HepG2 (cell line): ENCODE data around the gene ALDH3B1. TPM values are rescaled to one million over a fixed set of nuclear protein-coding genes. Genes with fewer than 3 reads are reported as not detected.
A peak's percentile ranks its signal among the peaks of the same experiment; 100 is the strongest.

Source experiments
- CBX1 ChIP-seq: IDR thresholded peaks from one replicate; pipeline ENCODE4 v1.6.1; 2016; ENCODE audit warnings: antibody characterized with exemption, low read depth
- CBX5 ChIP-seq: sonication (generic); formaldehyde crosslinking; IDR thresholded peaks from 2 replicates; pipeline ENCODE4 v1.4.0; 2020; ENCODE audit warnings: missing genetic modification reagents, borderline replicate concordance
- CCDC6 ChIP-seq: sonication (generic); formaldehyde crosslinking; IDR thresholded peaks from 2 replicates; pipeline ENCODE4 v1.8.1; 2022; ENCODE audit warnings: mild to moderate bottlenecking, missing genetic modification reagents, moderate library complexity
- CEBPG ChIP-seq: IDR thresholded peaks from 2 replicates; pipeline ENCODE4 v1.6.1; 2016
- CENPT ChIP-seq: sonication (generic); formaldehyde crosslinking; IDR thresholded peaks from 2 replicates; pipeline ENCODE4 v1.8.0; 2022; ENCODE audit warnings: low read depth, mild to moderate bottlenecking, moderate library complexity, missing genetic modification reagents
- CTCF ChIP-seq: sonication (generic); formaldehyde crosslinking; IDR thresholded peaks from 2 replicates; pipeline ENCODE4 v1.5.0; 2020; ENCODE audit warnings: mild to moderate bottlenecking, missing genetic modification reagents, moderate library complexity
- FOXP1 ChIP-seq, 2 experiments: fragments of 450-650 bp in 1 of 2; IDR thresholded peaks; 2 replicates each; pipeline ENCODE4 v1.6.1; 2017 to 2018; ENCODE audit warnings: antibody characterized with exemption in 1 of 2
- MAX ChIP-seq: IDR thresholded peaks from 2 replicates; pipeline ENCODE4 v1.6.1; 2012; ENCODE audit warnings: inconsistent platforms
- MED1 ChIP-seq: sonication (generic); formaldehyde crosslinking; IDR thresholded peaks from 2 replicates; pipeline ENCODE4 v1.4.0; 2020; ENCODE audit warnings: missing genetic modification reagents
- MZF1 ChIP-seq: sonication (generic); formaldehyde crosslinking; IDR thresholded peaks from 2 replicates; pipeline ENCODE4 v1.8.1; 2023; ENCODE audit warnings: mild to moderate bottlenecking, missing genetic modification reagents, borderline replicate concordance
- NONO ChIP-seq, 2 experiments: fragments of 450-650 bp in 1 of 2; sonication (generic) in 1 of 2; formaldehyde crosslinking in 1 of 2; IDR thresholded peaks in 1 of 2; conservative IDR thresholded peaks in 1 of 2; 2 replicates each; pipeline versions ENCODE4 v1.6.1 to v1.8.0; 2017 to 2022; ENCODE audit warnings: mild to moderate bottlenecking in 1 of 2, missing genetic modification reagents in 1 of 2, moderate library complexity in 1 of 2
- PAXIP1 ChIP-seq: sonication (generic); formaldehyde crosslinking; conservative IDR thresholded peaks from 2 replicates; pipeline ENCODE4 v1.4.0; 2020; ENCODE audit warnings: mild to moderate bottlenecking, missing genetic modification reagents, moderate library complexity
- PLSCR1 ChIP-seq: sonication (generic); formaldehyde crosslinking; IDR thresholded peaks from 2 replicates; pipeline ENCODE4 v1.5.0; 2020; ENCODE audit warnings: missing genetic modification reagents, mild to moderate bottlenecking, borderline replicate concordance
- RAD21 ChIP-seq: fragments of 450-650 bp; formaldehyde crosslinking; IDR thresholded peaks from 2 replicates; pipeline ENCODE4 v1.5.0; 2020; ENCODE audit warnings: mild to moderate bottlenecking
- RELA ChIP-seq: sonication (generic); formaldehyde crosslinking; IDR thresholded peaks from 2 replicates; pipeline ENCODE4 v1.4.0; 2020; ENCODE audit warnings: missing genetic modification reagents
- SMC3 ChIP-seq: IDR thresholded peaks from 2 replicates; pipeline ENCODE4 v1.6.1; 2011; ENCODE audit warnings: low read length, improper control_type of control experiment
- TARDBP ChIP-seq: sonication (generic); formaldehyde crosslinking; IDR thresholded peaks from 2 replicates; pipeline ENCODE4 v1.8.0; 2022; ENCODE audit warnings: mild to moderate bottlenecking, missing genetic modification reagents
- ZKSCAN5 ChIP-seq: sonication (generic); formaldehyde crosslinking; IDR thresholded peaks from 2 replicates; pipeline ENCODE4 v1.5.1; 2020; ENCODE audit warnings: mild to moderate bottlenecking, missing genetic modification reagents
- ZNF687 ChIP-seq: sonication (generic); formaldehyde crosslinking; IDR thresholded peaks from 2 replicates; pipeline ENCODE4 v1.5.1; 2020; ENCODE audit warnings: mild to moderate bottlenecking, missing genetic modification reagents, moderate library complexity
- polyA plus RNA-seq, 8 experiments: library from polyadenylated mRNA; depleted of rRNA in 3 of 8; stranded (reverse) in 7 of 8; unstranded in 1 of 8; fragments of >200 nt; fragmentation: Illumina TruSeq in 4 of 8; extraction: Trizol in 4 of 8; gene quantifications; 2 replicates each; pipeline versions ENCODE4 v1.2.1 to v1.2.3, GENCODE V29; 2011 to 2016; ENCODE audit warnings: low read depth in 4 of 8, missing spikeins in 1 of 8, mixed read lengths in 1 of 8; ENCODE audit not compliant: insufficient read depth in 1 of 8
- total RNA-seq, 5 experiments: library from RNA; depleted of rRNA; stranded (reverse); fragments of >200 nt; fragmentation: Illumina TruSeq; extraction: Trizol; gene quantifications; 2 replicates each; pipeline ENCODE4 v1.2.3, GENCODE V29; 2016; ENCODE audit warnings: low read depth in 1 of 5

ALDH3B1 gene
- total and polyA plus RNA-seq, 2 of the 13 experiments (the other 11 are each of a cell fraction or from before 2014, with no cell fraction given) = 4.0 to 6.7 TPM

- TF ChIP-seq NONO (IDR thresholded peaks at IDR 0.05) = no peak
- TF ChIP-seq NONO (CRISPR knock-in tag; conservative IDR thresholded peaks at IDR 0.05) = 0 out of 2 replicates have a peak, but pooled peaks have one; percentile 30
- TF ChIP-seq TARDBP = peak; percentile 55; the same call in 1 of the 2 replicates
- TF ChIP-seq ZKSCAN5 (CRISPR knock-in tag) = 0 out of 2 replicates have a peak, but pooled peaks have one; percentile 19
- peak; percentile 31; the same call in 1 of the 2 replicates for TF ChIP-seq ZNF687 (CRISPR knock-in tag)
- TF ChIP-seq CTCF (CRISPR knock-in tag) = peak; percentile 80
- no peak for TF ChIP-seq FOXP1 (IDR thresholded peaks at IDR 0.05)
- TF ChIP-seq FOXP1 (CRISPR knock-in tag; IDR thresholded peaks at IDR 0.05) = peak; percentile 69
- no peak for TF ChIP-seq RELA (CRISPR knock-in tag)
- TF ChIP-seq PLSCR1 (CRISPR knock-in tag) = no peak
- TF ChIP-seq MAX = peak; percentile 38; the same call in 1 of the 2 replicates
- TF ChIP-seq RAD21 = peak; percentile 48
- no peak for TF ChIP-seq MZF1 (CRISPR knock-in tag)
- TF ChIP-seq CBX5 (CRISPR knock-in tag) = no peak
- no peak for TF ChIP-seq CENPT (CRISPR knock-in tag)
- TF ChIP-seq CCDC6 (CRISPR knock-in tag) = peak; percentile 65; the same call in 1 of the 2 replicates
- TF ChIP-seq MED1 (CRISPR knock-in tag) = peak; percentile 32; the same call in 1 of the 2 replicates
- TF ChIP-seq CEBPG (CRISPR knock-in tag) = peak; percentile 49
- TF ChIP-seq SMC3 = peak; percentile 64
- TF ChIP-seq CBX1 = no peak
- 0 out of 2 replicates have a peak, but pooled peaks have one; percentile 39 for TF ChIP-seq PAXIP1
These were observed 66.4 kb downstream of the ALDH3B1 start (continued) for GRCh38 chr11:68076371-68077042.
